D341Med (cell line): ENCODE results near the gene DIS3L2.
"Not testable (repeated sequence)": the region's sequence is repeated elsewhere in the genome, so short reads cannot be mapped to it uniquely, and the experiment has no call there.

Source experiments
- DNase-seq: peaks from one replicate; pipeline ENCODE4 v3.0.0; 2012; ENCODE audit warnings: low spot score

The DIS3L2 gene

DNA sequence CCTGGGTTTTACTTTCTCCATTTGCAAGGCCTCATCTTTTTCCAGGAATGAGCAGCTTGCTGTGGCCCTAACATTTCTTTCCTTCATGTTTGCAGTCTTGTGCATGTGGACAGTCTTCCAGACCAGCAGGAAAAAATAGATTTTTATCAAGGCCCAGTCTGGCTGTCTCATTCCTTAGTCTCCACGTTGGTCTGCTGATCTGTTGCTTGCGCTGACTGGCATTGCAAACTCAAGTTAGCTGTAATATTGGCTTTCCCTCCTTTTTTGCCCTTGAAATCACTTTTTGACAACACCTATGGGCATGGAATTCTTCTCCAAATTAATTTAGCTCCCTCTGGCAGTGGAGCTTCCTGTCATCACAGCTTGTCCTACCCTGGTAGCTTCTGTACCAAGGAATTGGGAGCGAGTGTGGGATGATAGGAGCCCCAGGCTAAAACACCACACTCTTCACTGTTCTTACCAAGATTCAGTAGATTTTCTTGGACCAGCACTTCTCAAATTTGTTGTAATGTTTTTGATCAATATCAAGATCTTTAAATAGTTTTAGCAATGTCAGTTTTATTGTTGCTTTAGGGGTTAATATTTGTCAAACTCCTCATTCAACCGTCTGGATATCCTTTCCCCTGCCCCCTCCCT is 48.2 kb downstream of the DIS3L2 start:
- no peak for DNase-seq

DNA sequence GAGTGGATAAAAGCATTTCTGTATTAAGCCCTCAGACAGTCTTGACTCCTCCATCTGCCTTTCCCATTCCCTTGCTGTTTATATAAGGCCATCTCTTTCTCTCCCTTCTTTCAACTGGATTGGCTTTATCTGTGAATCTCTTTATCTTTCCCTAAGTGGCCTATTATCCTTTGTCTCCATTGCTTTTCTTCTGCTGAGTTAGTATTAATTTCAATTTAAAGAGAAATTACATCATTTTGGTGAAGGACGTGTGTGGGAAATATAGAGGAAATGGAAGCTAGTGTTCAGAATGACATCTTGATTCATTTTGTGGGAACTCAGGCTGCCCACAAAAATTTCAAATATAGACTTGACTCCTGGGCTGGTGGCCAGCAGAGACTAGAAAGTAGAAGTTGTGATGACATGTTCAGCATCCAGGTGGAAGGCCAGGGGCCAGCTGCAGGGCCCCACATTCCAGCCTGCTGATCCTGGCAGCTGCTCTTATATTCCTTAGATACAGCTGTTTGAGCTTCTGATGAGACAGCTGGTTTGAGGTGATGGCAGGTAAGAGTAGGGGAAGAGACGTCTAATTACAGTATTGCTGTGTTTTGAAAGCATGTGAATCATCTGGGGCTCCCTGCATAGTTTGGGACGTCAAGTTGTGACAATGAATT is 52.3 kb downstream of the DIS3L2 start:
- no peak for DNase-seq

DNA sequence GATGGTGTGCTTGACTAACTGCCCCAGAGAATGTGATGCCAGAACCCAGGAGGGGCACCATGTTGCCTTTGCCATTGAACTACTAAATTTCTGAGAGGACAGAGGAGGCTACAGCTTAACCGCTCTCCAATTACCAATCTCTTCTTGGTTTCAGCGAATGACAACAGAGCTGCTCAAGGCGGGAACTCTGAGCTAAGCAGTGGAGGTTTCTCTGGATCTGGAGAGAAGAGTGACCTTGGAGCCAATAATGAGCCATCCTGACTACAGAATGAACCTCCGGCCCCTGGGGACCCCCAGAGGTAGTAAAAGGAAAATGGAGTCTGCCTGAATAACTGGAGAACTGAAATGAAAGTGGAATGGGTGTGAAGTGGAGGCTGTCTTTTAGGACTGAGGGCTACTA is 53.2 kb downstream of the DIS3L2 start:
- no peak for DNase-seq

DNA sequence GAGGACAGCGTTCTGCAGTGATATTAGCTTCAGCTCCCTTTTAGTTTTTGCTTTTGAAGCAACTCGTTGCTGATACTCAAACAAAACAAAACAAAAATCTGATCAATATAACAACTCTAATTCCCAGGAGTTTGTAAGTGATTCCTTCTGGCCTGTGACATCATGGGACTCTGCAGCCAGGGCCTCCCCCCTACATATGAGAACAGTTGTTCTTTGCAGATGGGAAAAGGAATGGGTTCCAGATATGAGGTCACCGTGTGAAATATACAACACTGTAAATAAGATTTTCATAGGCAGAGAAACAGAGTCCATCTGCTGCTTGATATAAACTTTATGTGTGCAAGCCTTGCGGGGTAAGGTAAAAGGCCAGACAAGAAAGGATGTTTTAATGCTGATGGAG is 56.7 kb downstream of the DIS3L2 start:
- DNase-seq = no peak

DNA sequence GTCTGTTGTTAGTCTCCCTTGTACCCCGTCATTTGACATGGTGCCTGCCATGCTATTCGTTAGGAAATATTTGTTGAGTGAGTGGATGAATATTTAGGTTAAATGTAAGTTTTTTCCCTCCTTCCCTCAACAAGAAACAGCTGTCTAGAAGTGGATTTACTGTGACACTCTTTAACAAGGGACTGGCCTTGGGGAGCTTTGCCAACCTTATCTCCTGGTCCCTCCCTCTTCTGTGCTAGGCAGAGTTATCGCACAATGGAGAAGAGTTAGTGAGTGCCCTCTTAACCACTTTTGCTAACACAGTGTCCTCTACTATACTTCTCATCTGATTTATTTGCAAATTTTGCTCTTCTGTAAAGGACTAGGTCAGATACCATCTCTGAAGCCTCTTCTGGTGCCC is 61.2 kb downstream of the DIS3L2 start:
- DNase-seq = no peak

DNA sequence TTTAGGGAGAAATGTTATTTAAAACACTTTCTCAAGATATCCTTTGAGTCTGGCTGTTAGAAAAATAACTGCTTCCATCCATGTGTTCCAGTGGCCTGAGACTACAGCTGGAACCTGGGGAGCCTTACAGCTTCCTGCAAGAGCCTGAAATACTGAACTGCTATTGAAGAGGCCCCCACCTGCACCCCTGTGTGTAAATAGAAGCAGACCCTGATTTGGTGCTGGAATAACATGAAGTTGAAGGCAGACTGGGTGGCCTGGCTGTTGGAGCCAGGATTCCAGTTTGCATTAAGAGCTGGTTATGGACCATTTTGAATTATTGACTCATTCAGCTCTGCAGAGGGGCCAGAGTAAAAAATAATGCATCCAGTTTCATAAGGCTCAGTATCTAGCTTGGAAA is 61.9 kb downstream of the DIS3L2 start:
- DNase-seq = no peak

DNA sequence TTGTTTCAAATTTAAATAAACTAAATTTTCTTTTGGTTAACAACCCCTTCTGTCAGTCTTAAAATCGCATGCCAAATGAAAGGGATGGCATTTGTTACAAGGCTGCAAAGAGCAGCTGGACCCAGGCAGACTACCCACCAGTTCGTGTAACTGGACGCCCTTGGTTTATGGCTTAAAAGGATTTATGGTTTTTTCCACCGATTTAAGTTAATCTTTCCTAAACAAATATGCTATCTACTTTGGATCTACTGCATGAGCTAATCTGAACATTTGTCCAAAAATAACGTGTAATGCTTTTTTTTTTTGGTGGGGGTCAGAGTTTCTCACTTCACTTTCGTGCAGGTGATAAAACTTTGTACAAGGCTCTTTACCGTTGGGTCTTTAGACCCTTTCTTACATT is 62.9 kb downstream of the DIS3L2 start:
- DNase-seq = no peak

DNA sequence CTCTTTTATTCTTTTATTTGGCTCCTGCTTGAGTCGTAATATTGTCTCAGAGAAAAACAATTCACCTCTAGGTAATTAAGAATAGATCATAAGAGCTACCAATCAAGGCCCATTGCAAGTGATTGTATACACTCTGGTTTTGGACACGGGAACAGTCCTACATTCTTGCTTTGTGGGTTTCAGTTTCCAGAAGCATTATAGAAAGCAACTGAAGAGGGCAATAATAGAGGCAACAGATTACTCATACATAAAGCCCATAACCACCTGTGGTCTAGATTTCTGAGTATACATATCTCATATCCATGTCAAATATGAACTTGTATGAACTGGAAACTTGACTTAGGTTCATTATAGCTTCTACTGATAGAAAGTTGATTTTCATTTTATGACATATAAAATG is 65.4 kb downstream of the DIS3L2 start:
- no peak for DNase-seq

DNA sequence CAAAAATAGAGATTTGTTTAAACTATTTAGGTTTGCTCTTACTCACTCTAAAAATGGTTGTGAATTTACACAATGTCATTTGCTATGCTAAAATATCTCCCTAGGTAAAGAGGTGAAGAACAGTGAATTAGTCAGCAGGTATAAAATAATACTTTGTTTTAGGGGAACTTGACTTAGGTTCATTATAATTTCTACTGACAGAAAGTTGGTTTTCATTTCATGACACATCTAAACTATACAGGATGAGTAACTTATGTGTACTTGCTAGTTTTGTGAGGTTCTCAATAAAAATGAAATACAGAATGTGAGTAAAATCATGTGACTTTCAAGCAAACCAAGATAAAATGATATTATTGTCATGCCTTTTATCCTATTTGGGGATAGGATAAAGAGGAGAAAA is 66.0 kb downstream of the DIS3L2 start:
- DNase-seq = no peak

DNA sequence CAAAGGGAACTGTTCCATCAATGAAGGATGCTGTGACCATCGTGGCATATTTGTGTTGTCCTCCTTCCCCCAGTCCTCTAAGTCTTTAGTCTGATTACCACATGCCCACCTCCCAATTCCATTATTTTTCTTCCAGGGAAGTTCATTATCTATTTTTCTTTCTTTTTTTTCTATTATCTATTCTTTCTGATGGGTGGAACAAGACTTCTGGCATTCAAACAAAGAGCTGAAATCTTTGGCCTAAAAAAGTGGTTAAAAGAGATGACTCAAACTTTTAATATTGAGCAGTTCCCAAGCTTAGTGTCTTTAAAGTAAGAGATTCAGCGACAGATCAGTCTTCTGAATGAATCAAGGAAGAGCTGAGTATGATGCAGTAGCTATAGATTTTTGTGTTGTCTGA is 66.6 kb downstream of the DIS3L2 start:
- DNase-seq = no peak

DNA sequence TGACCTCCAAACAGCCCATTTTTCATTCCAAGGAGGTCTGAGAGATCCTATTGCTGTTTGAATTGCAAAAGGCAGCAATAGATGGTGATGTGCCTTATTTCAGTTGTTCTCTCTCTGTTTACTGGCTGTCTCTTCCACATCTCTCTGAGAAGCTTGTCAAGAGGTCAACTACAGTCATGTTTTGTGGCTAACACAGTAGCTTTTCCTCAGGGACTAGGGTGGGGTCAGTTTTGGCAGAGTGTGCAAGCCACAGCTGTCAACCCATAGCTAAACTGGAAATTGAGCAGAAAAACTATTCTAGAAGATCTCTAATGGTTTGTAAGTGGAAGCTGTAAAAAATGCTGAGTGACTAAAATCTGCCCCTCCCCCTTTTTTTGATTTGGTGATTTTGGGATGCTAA is 67.1 kb downstream of the DIS3L2 start:
- no peak for DNase-seq

DNA sequence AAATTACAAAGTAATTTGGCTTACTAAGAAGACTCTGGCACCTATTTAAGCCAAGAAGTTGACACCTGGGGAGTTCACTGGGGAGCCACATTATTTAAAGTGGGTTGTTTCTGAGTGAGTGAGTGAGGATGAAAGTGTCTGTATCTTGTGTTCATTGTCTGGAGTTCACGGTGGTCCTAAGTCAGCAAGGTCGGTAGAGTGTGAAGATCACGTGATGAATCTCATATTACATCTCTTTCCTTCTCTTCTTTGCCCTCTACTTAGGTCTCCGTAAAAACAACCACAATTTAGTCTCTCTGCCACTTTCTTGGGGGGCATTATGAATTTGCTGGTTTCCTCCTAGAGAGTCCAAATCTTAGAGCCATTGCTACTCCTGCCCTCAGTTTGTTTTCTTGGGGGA is 67.8 kb downstream of the DIS3L2 start:
- no peak for DNase-seq

DNA sequence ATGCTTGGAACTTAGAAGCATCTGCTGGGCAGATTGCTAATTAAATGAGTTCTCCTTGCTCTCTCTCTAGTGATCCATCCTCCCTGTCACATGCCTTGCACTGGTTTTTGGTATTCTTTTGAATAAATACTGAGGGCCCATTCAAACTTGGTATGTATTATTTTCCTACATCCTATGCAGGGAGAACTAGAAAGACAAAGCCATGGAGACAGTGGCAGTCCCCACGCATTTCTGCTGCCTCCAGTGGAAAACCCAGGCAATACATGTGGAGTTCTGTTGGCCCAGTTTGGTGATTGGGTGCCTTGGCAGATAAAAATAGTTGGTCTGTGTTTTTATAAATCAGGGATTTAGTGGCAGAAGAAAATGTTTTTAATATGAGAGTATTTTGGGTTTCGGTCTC is 68.7 kb downstream of the DIS3L2 start:
- DNase-seq = peak; percentile 36

DNA sequence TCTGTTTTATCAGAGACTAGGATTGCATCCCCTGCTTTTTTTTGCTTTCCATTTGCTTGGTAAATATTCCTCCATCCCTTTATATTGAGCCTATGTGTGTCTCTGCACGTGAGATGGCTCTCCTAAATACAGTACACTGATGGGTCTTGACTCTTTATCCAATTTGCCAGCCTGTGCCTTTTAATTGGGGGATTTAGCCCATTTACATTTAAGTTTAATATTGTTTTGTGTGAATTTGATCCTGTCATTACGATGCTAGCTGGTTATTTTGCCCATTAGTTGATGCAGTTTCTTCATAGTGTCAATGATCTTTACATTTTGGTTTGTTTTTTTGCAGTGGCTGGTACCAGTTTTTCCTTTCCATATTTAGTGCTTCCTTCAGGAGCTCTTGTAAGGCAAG is 73.8 kb downstream of the DIS3L2 start:
- DNase-seq = not testable (repeated sequence)

DNA sequence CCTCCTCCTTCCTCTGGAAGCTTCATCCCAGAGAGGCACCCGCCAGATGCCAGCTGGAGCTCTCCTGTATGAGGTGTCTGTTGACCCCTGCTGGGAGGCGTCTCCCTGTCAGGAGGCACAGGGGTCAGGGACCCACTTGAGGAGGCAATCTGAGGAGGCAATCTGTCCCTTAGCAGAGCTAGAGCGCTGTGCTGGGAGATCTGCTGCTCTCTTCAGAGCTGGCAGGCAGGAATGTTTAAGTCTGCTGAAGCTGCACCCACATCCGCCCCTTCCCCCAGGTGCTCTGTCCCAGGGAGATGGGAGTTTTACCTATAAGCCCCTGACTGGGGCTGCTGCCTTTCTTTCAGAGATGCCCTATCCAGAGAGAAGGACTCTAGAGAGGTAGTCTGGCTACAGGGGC is 75.4 kb downstream of the DIS3L2 start:
- DNase-seq = not testable (repeated sequence)

DNA sequence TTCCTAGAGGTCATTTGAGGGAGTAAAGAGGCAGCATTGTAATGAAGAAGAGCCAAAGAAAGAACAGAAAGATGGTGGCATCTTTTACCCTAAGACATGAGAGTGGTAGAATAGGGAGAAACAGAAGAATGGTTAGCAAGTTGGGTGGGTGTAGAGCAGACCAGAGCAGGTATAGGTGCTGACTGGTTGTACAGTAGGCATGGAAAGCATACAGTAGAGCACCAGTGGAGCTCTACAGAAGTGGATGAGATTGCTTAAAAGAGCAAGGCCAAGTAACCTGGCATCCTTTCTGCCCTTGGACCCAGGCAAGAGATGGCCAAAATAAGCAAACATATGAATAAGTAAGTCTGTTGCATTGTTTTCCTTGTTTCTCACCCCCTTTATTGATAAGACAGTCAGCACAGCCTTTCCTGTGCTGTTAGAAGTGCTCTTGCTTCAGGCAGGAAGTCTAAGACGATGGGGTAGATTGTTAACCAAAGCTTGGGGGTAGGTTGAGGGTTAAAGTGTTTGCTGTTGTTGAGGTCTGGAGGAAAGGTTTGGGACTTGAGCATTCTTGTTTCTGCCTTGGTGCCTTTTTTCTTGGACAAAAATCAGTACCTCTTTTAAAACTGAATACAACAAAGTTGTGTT is 76.9 kb downstream of the DIS3L2 start:
- DNase-seq = no peak

DNA sequence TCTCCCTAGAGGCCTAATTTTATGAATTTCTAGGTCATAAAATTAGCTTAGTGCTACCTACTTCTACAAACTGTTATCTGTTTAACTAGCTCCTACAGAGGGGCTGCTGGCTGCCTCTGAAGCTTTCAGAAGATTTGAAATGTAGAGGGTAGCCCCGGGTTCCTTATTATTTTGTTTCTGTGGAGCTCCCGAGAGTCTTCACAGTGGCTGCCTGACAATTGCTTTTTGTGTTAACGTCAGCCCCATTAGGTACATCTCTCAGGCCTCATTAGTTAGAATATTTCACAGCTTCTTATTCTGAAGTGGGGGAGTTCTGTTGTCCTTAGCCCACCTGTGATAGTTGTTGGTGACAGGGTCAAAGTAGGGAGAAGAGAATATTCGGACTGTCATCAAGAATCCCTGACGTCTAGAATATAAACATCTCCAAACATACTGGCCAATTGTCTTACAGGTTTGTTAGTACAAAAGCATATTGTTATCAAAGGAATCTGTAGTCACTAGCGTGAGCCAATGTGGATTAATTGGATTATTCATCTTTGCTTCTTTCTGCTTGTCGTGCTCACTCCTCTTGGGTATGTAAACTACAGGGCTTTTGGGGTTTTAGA is 77.5 kb downstream of the DIS3L2 start:
- DNase-seq = no peak

DNA sequence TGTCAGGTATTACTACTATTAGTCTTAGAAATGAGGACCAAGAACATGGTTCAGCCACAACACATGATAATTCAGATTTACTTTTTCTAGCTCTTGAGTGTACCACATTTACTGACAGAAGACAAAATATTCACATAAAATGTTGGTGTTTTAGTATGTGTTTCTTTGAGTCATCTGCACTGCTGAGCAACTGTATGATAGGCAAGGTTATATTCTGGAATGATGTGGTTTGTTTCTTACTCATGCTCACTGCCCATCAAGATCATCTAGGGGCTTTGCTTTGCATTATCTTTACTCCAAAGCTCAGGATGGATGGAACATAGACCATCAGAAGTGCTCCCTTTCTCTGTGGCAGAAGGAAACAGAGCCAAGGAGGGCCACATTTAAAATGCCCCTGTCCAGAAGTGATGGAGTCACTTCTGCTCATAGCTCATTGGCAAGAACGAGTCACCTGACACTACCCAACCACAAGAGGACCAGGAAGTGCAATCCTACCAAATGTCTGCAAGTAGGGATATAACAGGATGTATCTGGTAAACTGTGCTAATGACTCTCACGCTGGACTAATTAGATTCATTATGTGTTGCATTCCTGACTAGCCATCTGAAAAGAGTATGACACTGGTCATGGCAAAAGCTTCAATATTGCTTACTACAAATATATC is 81.5 kb downstream of the DIS3L2 start:
- no peak for DNase-seq

DNA sequence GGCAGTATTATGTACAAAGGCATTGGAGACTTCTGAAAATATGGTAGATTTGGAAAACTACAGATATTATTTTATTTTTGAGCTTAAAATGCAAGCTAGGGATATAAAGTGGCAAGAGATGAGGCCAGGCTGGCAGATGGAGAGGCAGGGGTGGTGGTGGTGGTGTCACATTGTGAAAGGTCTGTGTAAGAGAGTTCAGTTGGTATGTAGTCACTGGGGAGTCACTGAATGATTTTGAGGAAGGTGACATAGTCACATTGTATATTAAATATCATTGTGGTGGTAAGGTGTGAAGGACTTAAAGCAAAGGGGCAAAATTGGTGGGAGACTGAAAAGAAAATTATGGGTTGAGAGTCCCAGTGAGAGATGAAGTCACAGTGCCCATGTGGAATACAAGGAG is 82.5 kb downstream of the DIS3L2 start:
- DNase-seq = no peak

DNA sequence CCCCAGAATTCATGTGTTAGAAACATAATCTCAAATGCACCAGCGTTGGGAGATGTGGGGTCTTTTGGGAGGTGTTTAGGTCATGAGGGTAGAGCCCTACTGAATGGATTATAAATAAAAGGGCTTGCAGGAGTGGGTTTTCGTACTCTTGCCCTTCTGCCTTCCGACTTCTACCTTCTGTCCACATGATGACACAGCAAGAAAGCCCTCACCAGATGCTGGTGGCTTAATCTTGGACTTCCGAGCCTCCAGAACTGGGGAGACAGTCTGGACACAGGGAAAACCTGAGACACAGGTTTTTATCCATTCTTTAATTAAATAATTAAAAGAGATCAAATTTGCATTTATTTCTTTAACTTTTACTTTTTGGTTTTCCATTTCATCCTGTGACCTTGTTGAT is 87.8 kb downstream of the DIS3L2 start:
- no peak for DNase-seq

DNA sequence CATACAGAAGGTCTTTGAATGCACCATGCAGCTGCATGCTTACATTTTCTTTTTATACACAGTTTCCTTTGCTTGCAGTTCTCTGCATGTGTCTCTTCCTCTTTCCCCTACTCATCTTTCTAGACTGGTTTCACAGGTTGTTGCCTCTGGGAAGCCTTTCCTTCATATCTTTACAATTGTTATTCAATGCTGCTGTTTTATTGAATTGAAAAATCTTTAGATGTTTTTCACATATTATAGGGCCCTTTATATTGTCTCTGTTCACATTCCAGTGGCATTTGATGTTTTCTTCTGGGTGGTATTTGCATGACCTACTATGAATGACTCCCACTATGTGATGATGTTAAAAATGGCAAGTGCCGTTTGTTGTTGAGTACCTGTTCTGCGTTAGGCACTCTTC is 91.1 kb downstream of the DIS3L2 start:
- DNase-seq = no peak

DNA sequence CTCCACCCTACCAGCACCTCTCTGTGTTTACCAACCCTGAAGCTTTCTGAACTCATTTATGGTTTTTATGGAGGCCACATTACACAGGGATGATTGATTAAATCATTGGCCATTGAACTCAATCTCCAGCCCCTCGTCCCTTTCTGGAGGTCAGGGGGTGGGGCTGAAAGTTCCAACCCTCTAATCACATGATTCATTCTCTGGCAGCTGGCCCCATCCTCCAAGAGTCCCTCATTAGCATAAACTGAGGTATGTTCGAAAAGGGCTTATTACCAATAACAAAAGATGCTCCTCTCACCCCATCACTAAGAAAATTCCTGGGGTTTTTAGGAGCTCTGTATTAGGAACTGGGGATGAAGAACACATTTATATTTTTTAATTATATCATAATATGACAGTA is 92.3 kb downstream of the DIS3L2 start:
- DNase-seq = no peak
